Measurements from ENCODE around the gene ESR1. TPM values are rescaled to one million over a fixed set of nuclear protein-coding genes. Genes with fewer than 3 reads are reported as not detected.

ESR1 gene
- total and polyA plus RNA-seq, 12 donors: 0.28 to 9.4 (median 3.8) TPM

GRCh38 chr6:152062476-152062875, 255.0 kb downstream of the ESR1 start:
- Histone ChIP-seq H3K27me3 (no peaks in the 10 kb centered on the region), H3K27ac (peak overlapping the region in 3 of 5 donors; percentile 65 to 83 (median 72)), H3K9me3 (replicated peaks in 1 of 3) (no peaks in the 10 kb centered on the region), H3K4me3 (no peak overlapping the region), H3K36me3 (replicated peaks in 1 of 2) (no peaks in the 10 kb centered on the region), H3K4me1 (replicated peaks in 1 of 2) (peaks cover 4 to 13% of the 10 kb centered on the region in 2 donors)
- 59 to 82% (median 67%) methylated on average over 5 of the region's 5 CpGs for WGBS, 4 donors
- DNase-seq: no peak
- intact Hi-C loops (cut with DNase I): no loop called here
- no peak for TF ChIP-seq CTCF (IDR thresholded peaks at IDR 0.05)
- no peak for TF ChIP-seq POLR2A (IDR thresholded peaks at IDR 0.05)

- H3K27ac ChIP-seq: peak overlapping the region in 4 of 5 donors; percentile 60 to 83 (median 68)
- TF ChIP-seq POLR2A (IDR thresholded peaks at IDR 0.05): peak in 1 of 2 donors; percentile 71
- TF ChIP-seq CTCF (IDR thresholded peaks at IDR 0.05): no peak
- no peaks in the 10 kb centered on the region for H3K27me3 ChIP-seq
- WGBS, 4 donors: 37 to 49% (median 43%) methylated on average over 10 of the region's 10 CpGs
- intact Hi-C loops (cut with DNase I): no loop called here
- H3K4me3 ChIP-seq: peak overlapping the region in 1 of 4 donors; percentile 2
- peak; percentile 43 to 82 (median 70) for DNase-seq
- no peaks in the 10 kb centered on the region for H3K36me3 ChIP-seq (replicated peaks in 1 of 2)
- no peaks in the 10 kb centered on the region for H3K9me3 ChIP-seq (replicated peaks in 1 of 3)
- peaks cover 4 to 13% of the 10 kb centered on the region in 2 donors for H3K4me1 ChIP-seq (replicated peaks in 1 of 2)
Observed at GRCh38 chr6:152063170-152063921, 255.9 kb downstream of the ESR1 start.

GRCh38 chr6:152068622-152069261, 261.3 kb downstream of the ESR1 start:
- no peaks in the 10 kb centered on the region for H3K9me3 ChIP-seq (replicated peaks in 1 of 3)
- H3K4me1 ChIP-seq (replicated peaks in 1 of 2): peaks cover 2 to 3% of the 10 kb centered on the region in 2 donors
- WGBS, 4 donors: 83 to 94% (median 91%) methylated on average over 4 of the region's 4 CpGs
- DNase-seq: peak in 2 of 7 donors; percentile 24 to 30
- no peaks in the 10 kb centered on the region for H3K27me3 ChIP-seq
- intact Hi-C loops (cut with DNase I): no loop called here
- no peak overlapping the region for H3K4me3 ChIP-seq
- H3K36me3 ChIP-seq (replicated peaks in 1 of 2): no peaks in the 10 kb centered on the region
- TF ChIP-seq CTCF (IDR thresholded peaks at IDR 0.05): no peak
- H3K27ac ChIP-seq: no peak overlapping the region

GRCh38 chr6:152070556-152070955, 263.1 kb downstream of the ESR1 start:
- no peaks in the 10 kb centered on the region for H3K9me3 ChIP-seq (replicated peaks in 1 of 3)
- 91 to 94% (median 92%) methylated on average over 5 of the region's 5 CpGs for WGBS, 4 donors
- H3K27me3 ChIP-seq: no peaks in the 10 kb centered on the region
- no peaks in the 10 kb centered on the region for H3K36me3 ChIP-seq (replicated peaks in 1 of 2)
- no peak overlapping the region for H3K27ac ChIP-seq
- no peak for DNase-seq
- intact Hi-C loops (cut with DNase I): no loop called here
- H3K4me3 ChIP-seq: no peak overlapping the region
- TF ChIP-seq CTCF (IDR thresholded peaks at IDR 0.05) (no peak), POLR2A (IDR thresholded peaks at IDR 0.05) (no peak)
- H3K4me1 ChIP-seq (replicated peaks in 1 of 2): no peaks in the 10 kb centered on the region
